ENCODE results near the gene SCAMP2. TPM values are rescaled to one million over a fixed set of nuclear protein-coding genes. Genes with fewer than 3 reads are reported as not detected.

Gene SCAMP2
- total and polyA plus RNA-seq, 8 donors: 21.4 to 49.0 (median 33.8) TPM

- intact Hi-C loops (cut with DNase I): no loop called here
Measured at GRCh38 chr15:74826921-74827320, 46.2 kb downstream of the SCAMP2 start.

GRCh38 chr15:74826364-74826819, 46.8 kb downstream of the SCAMP2 start, which contains the start of gene CPLX3:
TSS of gene CPLX3 (plus strand) at chr15:74826627. CDS start at chr15:74826704, 77 bp downstream.
- Histone ChIP-seq H3K27me3 (no peaks in the 10 kb centered on the region), H3K9me3 (no peaks in the 10 kb centered on the region), H3K36me3 (no peaks in the 10 kb centered on the region), H3K4me1 (no peaks in the 10 kb centered on the region), H3K27ac (no peak within 1 kb of the TSS), H3K4me3 (no peak within 1 kb of the TSS)
- intact Hi-C loops (cut with DNase I): no loop called here
- peak in 4 of 6 donors; percentile 51 to 81 (median 66) for DNase-seq
- 5 to 7% methylated on average over 30 to 44 of the region's 44 CpGs for WGBS, 2 donors
- TF ChIP-seq CTCF (IDR thresholded peaks at IDR 0.05): no peak
- ATAC-seq: peak; percentile 71 to 95 (median 82)
- no peak for FAIRE-seq

More at GRCh38 chr15:74826921-74827320, 46.2 kb downstream of the SCAMP2 start:
- no peak for FAIRE-seq
- no peak overlapping the region for H3K4me3 ChIP-seq
- peak in 1 of 6 donors; percentile 53 for DNase-seq
- no peaks in the 10 kb centered on the region for H3K27me3 ChIP-seq
- TF ChIP-seq CTCF (IDR thresholded peaks at IDR 0.05): no peak
- H3K27ac ChIP-seq: no peak overlapping the region
- peak in 1 of 4 donors; percentile 14 for ATAC-seq
- 17 to 20% methylated on average over 21 of the region's 21 CpGs for WGBS, 2 donors
- no peaks in the 10 kb centered on the region for H3K9me3 ChIP-seq
- no peaks in the 10 kb centered on the region for H3K4me1 ChIP-seq
- H3K36me3 ChIP-seq: no peaks in the 10 kb centered on the region

- no peak overlapping the region for H3K27ac ChIP-seq
- no peaks in the 10 kb centered on the region for H3K9me3 ChIP-seq
- peak in 1 of 6 donors; percentile 35 for DNase-seq
- no peak for FAIRE-seq
- no peaks in the 10 kb centered on the region for H3K36me3 ChIP-seq
- no peak overlapping the region for H3K4me3 ChIP-seq
- TF ChIP-seq CTCF (IDR thresholded peaks at IDR 0.05): no peak
- H3K27me3 ChIP-seq: no peaks in the 10 kb centered on the region
- intact Hi-C loops (cut with DNase I): no loop called here
- 46 to 50% methylated on average over 10 of the region's 10 CpGs for WGBS, 2 donors
- H3K4me1 ChIP-seq: no peaks in the 10 kb centered on the region
- peak in 1 of 4 donors; percentile 24 for ATAC-seq
Measured at GRCh38 chr15:74825866-74826265, 47.3 kb downstream of the SCAMP2 start.

- 70 to 80% methylated on average over 7 of the region's 7 CpGs for WGBS, 2 donors
Measured at GRCh38 chr15:74824976-74825375, 48.2 kb downstream of the SCAMP2 start.

More at GRCh38 chr15:74824976-74825375, 48.2 kb downstream of the SCAMP2 start:
- no peak overlapping the region for H3K4me3 ChIP-seq
- H3K9me3 ChIP-seq: no peaks in the 10 kb centered on the region
- H3K27me3 ChIP-seq: no peaks in the 10 kb centered on the region
- FAIRE-seq (no peak), ATAC-seq (no peak), DNase-seq (no peak)
- H3K27ac ChIP-seq: no peak overlapping the region
- H3K36me3 ChIP-seq: no peaks in the 10 kb centered on the region
- H3K4me1 ChIP-seq: no peaks in the 10 kb centered on the region
- no peak for TF ChIP-seq CTCF (IDR thresholded peaks at IDR 0.05)
- intact Hi-C loops (cut with DNase I): no loop called here

Measured in pancreas (tissue), 10 donors.